ENCODE results near the gene PAX8.

Gene PAX8

GRCh38 chr2:113202305-113203216 is 76.2 kb downstream of the PAX8 start:
- DNase-seq: no peak

GRCh38 chr2:113201496-113202304 is 77.0 kb downstream of the PAX8 start:
- no peak for DNase-seq

GRCh38 chr2:113200736-113201490 is 77.8 kb downstream of the PAX8 start:
- DNase-seq: no peak

- no peak for DNase-seq
Measured at GRCh38 chr2:113200236-113200635, 78.5 kb downstream of the PAX8 start.

GRCh38 chr2:113198790-113199612 is 79.7 kb downstream of the PAX8 start:
- peak; percentile 59 to 62 for DNase-seq

GRCh38 chr2:113198048-113198789 is 80.5 kb downstream of the PAX8 start:
- DNase-seq: no peak

GRCh38 chr2:113197347-113198047 is 81.2 kb downstream of the PAX8 start:
- DNase-seq: no peak

- no peak for DNase-seq
Measured at GRCh38 chr2:113196839-113197238, 81.9 kb downstream of the PAX8 start.

GRCh38 chr2:113195923-113196501 is 82.7 kb downstream of the PAX8 start:
- DNase-seq: no peak

- no peak for DNase-seq
Measured at GRCh38 chr2:113192459-113193100, 86.1 kb downstream of the PAX8 start.

- no peak for DNase-seq
Measured at GRCh38 chr2:113190871-113191270, 87.8 kb downstream of the PAX8 start.

GRCh38 chr2:113187771-113188170 is 91.0 kb downstream of the PAX8 start:
- no peak for DNase-seq

GRCh38 chr2:113186433-113186796 is 92.3 kb downstream of the PAX8 start:
- no peak for DNase-seq

- DNase-seq: peak in 1 of 2 donors; percentile 33
Measured at GRCh38 chr2:113185664-113186432, 92.9 kb downstream of the PAX8 start.

- no peak for DNase-seq
Measured at GRCh38 chr2:113184531-113185230, 94.0 kb downstream of the PAX8 start.

- DNase-seq: no peak
Measured at GRCh38 chr2:113183703-113184102, 95.0 kb downstream of the PAX8 start.

GRCh38 chr2:113183264-113183663 is 95.5 kb downstream of the PAX8 start:
- no peak for DNase-seq
